Ishikawa (cell line): Measurements from ENCODE around the gene TMEM269.

Experiments
- FOXM1 ChIP-seq: IDR thresholded peaks from 2 replicates; pipeline ENCODE4 v1.6.1; 2012; ENCODE audit warnings: low read depth, borderline replicate concordance
- NFIC ChIP-seq: IDR thresholded peaks from 2 replicates; pipeline ENCODE4 v1.6.1; 2012
- RAD21 ChIP-seq: IDR thresholded peaks from 2 replicates; pipeline ENCODE4 v1.6.1; 2012; ENCODE audit warnings: low read depth
- TAF1 ChIP-seq: IDR thresholded peaks from 2 replicates; pipeline ENCODE4 v1.6.1; 2012; ENCODE audit warnings: low read depth, mild to moderate bottlenecking
- YY1 ChIP-seq: IDR thresholded peaks from 2 replicates; pipeline ENCODE4 v1.6.1; 2012; ENCODE audit warnings: low read depth
- ZBTB7A ChIP-seq: IDR thresholded peaks from 2 replicates; pipeline ENCODE4 v1.6.1; 2012; ENCODE audit warnings: low read depth

- TF ChIP-seq ZBTB7A = no peak
- TF ChIP-seq RAD21 = no peak
- no peak for TF ChIP-seq TAF1
- no peak for TF ChIP-seq NFIC
- no peak for TF ChIP-seq YY1
- TF ChIP-seq FOXM1 = no peak
These were observed 64.2 kb downstream of the TMEM269 start for GRCh38 chr1:42848823-42849537.
